Measurements from ENCODE around the gene PTPRG.

Gene PTPRG

DNA sequence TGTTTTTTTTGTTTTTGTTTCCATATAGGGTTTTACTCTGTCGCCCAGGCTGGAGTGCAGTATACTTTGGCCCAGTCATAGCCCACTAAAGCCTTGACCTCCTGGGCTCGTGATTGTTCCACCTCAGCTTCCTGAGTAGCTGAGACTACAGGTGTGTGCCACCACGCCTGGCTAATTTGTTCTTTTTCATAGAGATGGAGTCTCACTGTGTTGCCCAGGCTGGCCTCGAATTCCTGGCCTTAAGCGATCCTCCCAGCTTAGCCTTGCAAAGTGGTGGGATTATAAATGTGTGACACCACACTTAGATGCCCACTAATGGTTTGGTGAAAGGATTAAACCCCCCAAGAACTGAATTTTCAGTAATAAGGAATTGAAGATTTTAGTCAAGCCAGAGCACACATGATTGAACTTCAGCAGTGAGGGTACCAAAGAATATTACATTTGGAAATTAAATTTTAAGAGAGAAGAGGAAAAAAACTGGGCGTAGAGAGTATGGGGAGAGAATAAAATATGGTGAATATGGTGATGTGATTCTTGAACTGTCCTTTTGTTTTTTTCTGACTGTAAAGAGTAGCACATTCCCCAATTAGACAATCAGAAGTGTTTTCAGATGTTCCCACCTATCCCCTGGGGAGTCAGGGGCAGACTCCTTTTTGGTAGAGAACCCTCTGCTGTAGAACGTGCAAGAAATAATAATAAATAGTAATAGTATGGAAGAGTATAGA, 208.1 kb downstream of the PTPRG start:
- Histone ChIP-seq H2AK5ac (ENCODE audit: low read length) (no peak overlapping the region), H3K27ac (ENCODE audit: low read depth, low read length) (no peak overlapping the region), H4K91ac (ENCODE audit: low read depth, low read length) (no peak overlapping the region), H3K14ac (ENCODE audit: low read length) (no peak overlapping the region), H3K4me3 (ENCODE audit: low read depth, low read length) (no peak overlapping the region), H4K8ac (ENCODE audit: low read depth, low read length) (no peak overlapping the region), H2BK12ac (ENCODE audit: low read length) (no peak overlapping the region), H2AFZ (ENCODE audit: insufficient read depth, low read length, poor library complexity) (no peak overlapping the region), H3K4ac (ENCODE audit: low read depth, low read length) (no peak overlapping the region), H3K4me1 (ENCODE audit: control insufficient read depth in 1 of 2, insufficient read depth in 2 of 2, low read length in 2 of 2) (no peaks in the 10 kb centered on the region), H3K23ac (ENCODE audit: low read length) (peak overlapping the region; percentile 49), H3K79me2 (ENCODE audit: control insufficient read depth, insufficient read depth, low read length, poor library complexity) (no peaks in the 10 kb centered on the region), H3K4me2 (ENCODE audit: low read length) (no peak overlapping the region), H3K9me3 (ENCODE audit: insufficient read depth, low read depth, low read length) (no peaks in the 10 kb centered on the region), H3K36me3 (ENCODE audit: control insufficient read depth in 1 of 2, insufficient read depth in 2 of 2, low read length in 2 of 2) (no peaks in the 10 kb centered on the region), H3K79me1 (ENCODE audit: low read length) (no peaks in the 10 kb centered on the region), H3K27me3 (ENCODE audit: insufficient read depth, low read length) (no peaks in the 10 kb centered on the region), H3K18ac (ENCODE audit: low read length) (no peak overlapping the region), H2BK120ac (ENCODE audit: insufficient read depth, low read length, poor library complexity) (no peak overlapping the region), H4K12ac (ENCODE audit: low read depth, low read length) (no peak overlapping the region), H3K9ac (ENCODE audit: low read length) (no peak overlapping the region), H2BK5ac (ENCODE audit: low read depth, low read length, poor library complexity) (no peak overlapping the region)
- 100% methylated on average over 1 of the region's 7 CpGs for WGBS (ENCODE audit: extremely low coverage, insufficient coverage, insufficient read length)
- no peak for DNase-seq

DNA sequence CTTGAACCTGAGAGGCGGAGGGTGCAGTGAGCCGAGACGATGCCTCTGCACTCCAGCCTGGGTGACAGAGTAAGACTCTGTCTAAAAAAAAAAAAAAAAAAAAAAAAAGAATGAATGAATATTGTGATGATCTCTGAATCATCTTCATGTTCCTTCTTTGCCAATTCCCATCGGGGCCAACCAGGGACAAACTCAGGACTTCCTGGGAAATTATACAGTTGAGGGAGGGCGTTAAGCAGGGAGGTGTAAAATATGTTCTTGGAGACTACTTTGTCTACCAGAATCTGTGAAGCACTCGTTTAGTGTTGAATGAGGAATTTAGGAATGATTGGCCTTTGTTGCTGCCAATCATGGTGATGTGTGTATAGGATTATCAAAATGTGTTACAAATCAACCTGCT, 210.6 kb downstream of the PTPRG start:
- Histone ChIP-seq H3K79me1 (ENCODE audit: low read length) (no peaks in the 10 kb centered on the region), H2BK12ac (ENCODE audit: low read length) (no peak overlapping the region), H3K79me2 (ENCODE audit: control insufficient read depth, insufficient read depth, low read length, poor library complexity) (no peaks in the 10 kb centered on the region), H2BK120ac (ENCODE audit: insufficient read depth, low read length, poor library complexity) (no peak overlapping the region), H3K27me3 (ENCODE audit: insufficient read depth, low read length) (no peaks in the 10 kb centered on the region), H3K4me1 (ENCODE audit: control insufficient read depth in 1 of 2, insufficient read depth in 2 of 2, low read length in 2 of 2) (no peaks in the 10 kb centered on the region), H3K4ac (ENCODE audit: low read depth, low read length) (no peak overlapping the region), H3K4me2 (ENCODE audit: low read length) (no peak overlapping the region), H3K27ac (ENCODE audit: low read depth, low read length) (no peak overlapping the region), H2AFZ (ENCODE audit: insufficient read depth, low read length, poor library complexity) (no peak overlapping the region), H3K18ac (ENCODE audit: low read length) (no peak overlapping the region), H3K9me3 (ENCODE audit: insufficient read depth, low read depth, low read length) (no peaks in the 10 kb centered on the region), H3K9ac (ENCODE audit: low read length) (no peak overlapping the region), H3K14ac (ENCODE audit: low read length) (no peak overlapping the region), H4K91ac (ENCODE audit: low read depth, low read length) (no peak overlapping the region), H2AK5ac (ENCODE audit: low read length) (no peak overlapping the region), H3K4me3 (ENCODE audit: low read depth, low read length) (no peak overlapping the region), H3K23ac (ENCODE audit: low read length) (no peak overlapping the region), H3K36me3 (ENCODE audit: control insufficient read depth in 1 of 2, insufficient read depth in 2 of 2, low read length in 2 of 2) (no peaks in the 10 kb centered on the region), H4K12ac (ENCODE audit: low read depth, low read length) (no peak overlapping the region), H2BK5ac (ENCODE audit: low read depth, low read length, poor library complexity) (no peak overlapping the region), H4K8ac (ENCODE audit: low read depth, low read length) (no peak overlapping the region)
- DNase-seq: no peak
- WGBS (ENCODE audit: extremely low coverage, insufficient coverage, insufficient read length): no CpG with 5 or more reads among the region's 6 CpGs

- Histone ChIP-seq H3K18ac (ENCODE audit: low read length) (no peak overlapping the region), H3K4ac (ENCODE audit: low read depth, low read length) (no peak overlapping the region), H3K4me3 (ENCODE audit: low read depth, low read length) (no peak overlapping the region), H2BK120ac (ENCODE audit: insufficient read depth, low read length, poor library complexity) (no peak overlapping the region), H3K14ac (ENCODE audit: low read length) (no peak overlapping the region), H3K79me1 (ENCODE audit: low read length) (no peaks in the 10 kb centered on the region), H3K36me3 (ENCODE audit: control insufficient read depth in 1 of 2, insufficient read depth in 2 of 2, low read length in 2 of 2) (no peaks in the 10 kb centered on the region), H3K79me2 (ENCODE audit: control insufficient read depth, insufficient read depth, low read length, poor library complexity) (no peaks in the 10 kb centered on the region), H3K9ac (ENCODE audit: low read length) (no peak overlapping the region), H2AK5ac (ENCODE audit: low read length) (no peak overlapping the region), H3K27me3 (ENCODE audit: insufficient read depth, low read length) (no peaks in the 10 kb centered on the region), H3K9me3 (ENCODE audit: insufficient read depth, low read depth, low read length) (no peaks in the 10 kb centered on the region), H3K23ac (ENCODE audit: low read length) (no peak overlapping the region), H3K4me1 (ENCODE audit: control insufficient read depth in 1 of 2, insufficient read depth in 2 of 2, low read length in 2 of 2) (no peaks in the 10 kb centered on the region), H3K27ac (ENCODE audit: low read depth, low read length) (no peak overlapping the region), H2BK12ac (ENCODE audit: low read length) (no peak overlapping the region), H2BK5ac (ENCODE audit: low read depth, low read length, poor library complexity) (no peak overlapping the region), H3K4me2 (ENCODE audit: low read length) (no peak overlapping the region), H4K91ac (ENCODE audit: low read depth, low read length) (no peak overlapping the region), H4K12ac (ENCODE audit: low read depth, low read length) (no peak overlapping the region), H4K8ac (ENCODE audit: low read depth, low read length) (no peak overlapping the region), H2AFZ (ENCODE audit: insufficient read depth, low read length, poor library complexity) (no peak overlapping the region)
- no CpG with 5 or more reads among the region's 1 CpG for WGBS (ENCODE audit: extremely low coverage, insufficient coverage, insufficient read length)
- DNase-seq: no peak
Measured at GRCh38 chr3:61772456-61772855, 211.1 kb downstream of the PTPRG start.

DNA sequence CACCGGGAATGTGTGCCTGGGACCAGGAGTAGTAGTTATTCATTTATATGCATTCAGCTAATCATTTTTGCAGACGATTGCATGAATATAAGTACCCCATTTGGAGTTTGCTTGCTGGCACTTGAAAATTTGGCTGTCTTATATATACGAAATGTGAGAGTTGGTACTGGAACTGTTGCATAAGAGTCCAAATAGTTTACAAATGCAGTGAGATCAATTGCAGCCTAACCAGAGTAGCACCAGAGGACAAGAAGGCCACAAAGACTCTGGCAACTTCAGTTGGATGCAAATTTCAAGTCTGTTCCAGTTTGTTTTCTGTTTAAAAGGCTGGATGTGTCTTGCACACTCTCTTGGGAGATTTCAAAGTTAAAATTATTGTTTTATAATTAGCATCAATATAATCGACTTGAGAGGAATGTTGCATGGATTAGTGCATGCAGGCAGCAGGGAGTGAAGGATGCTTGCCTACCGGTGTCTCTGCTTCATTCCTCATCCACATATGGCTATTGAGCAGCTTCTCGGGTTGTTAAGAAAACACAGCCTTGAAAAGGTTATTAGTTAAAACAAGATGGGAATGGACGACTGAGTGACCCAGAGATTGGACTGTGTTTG, 213.0 kb downstream of the PTPRG start:
- DNase-seq: no peak
- Histone ChIP-seq H2AK5ac (ENCODE audit: low read length) (no peak overlapping the region), H4K91ac (ENCODE audit: low read depth, low read length) (no peak overlapping the region), H3K79me1 (ENCODE audit: low read length) (no peaks in the 10 kb centered on the region), H3K4me3 (ENCODE audit: low read depth, low read length) (no peak overlapping the region), H3K9ac (ENCODE audit: low read length) (no peak overlapping the region), H2BK12ac (ENCODE audit: low read length) (no peak overlapping the region), H3K27me3 (ENCODE audit: insufficient read depth, low read length) (no peaks in the 10 kb centered on the region), H4K8ac (ENCODE audit: low read depth, low read length) (no peak overlapping the region), H3K36me3 (ENCODE audit: control insufficient read depth in 1 of 2, insufficient read depth in 2 of 2, low read length in 2 of 2) (no peaks in the 10 kb centered on the region), H2BK5ac (ENCODE audit: low read depth, low read length, poor library complexity) (no peak overlapping the region), H3K23ac (ENCODE audit: low read length) (peak overlapping the region; percentile 66), H3K14ac (ENCODE audit: low read length) (no peak overlapping the region), H2AFZ (ENCODE audit: insufficient read depth, low read length, poor library complexity) (no peak overlapping the region), H3K4me2 (ENCODE audit: low read length) (no peak overlapping the region), H2BK120ac (ENCODE audit: insufficient read depth, low read length, poor library complexity) (no peak overlapping the region), H3K27ac (ENCODE audit: low read depth, low read length) (no peak overlapping the region), H3K9me3 (ENCODE audit: insufficient read depth, low read depth, low read length) (no peaks in the 10 kb centered on the region), H3K4me1 (ENCODE audit: control insufficient read depth in 1 of 2, insufficient read depth in 2 of 2, low read length in 2 of 2) (no peaks in the 10 kb centered on the region), H3K18ac (ENCODE audit: low read length) (no peak overlapping the region), H4K12ac (ENCODE audit: low read depth, low read length) (no peak overlapping the region), H3K4ac (ENCODE audit: low read depth, low read length) (no peak overlapping the region), H3K79me2 (ENCODE audit: control insufficient read depth, insufficient read depth, low read length, poor library complexity) (no peaks in the 10 kb centered on the region)
- no CpG with 5 or more reads among the region's 7 CpGs for WGBS (ENCODE audit: extremely low coverage, insufficient coverage, insufficient read length)
